Endothelial cell (in vitro differentiated cells): ENCODE data around the gene SEC16B. TPM values are rescaled to one million over a fixed set of nuclear protein-coding genes. Genes with fewer than 3 reads are reported as not detected.

ENCODE experiments used
- DNase-seq: peaks from one replicate; pipeline ENCODE4 v3.0.0; 2021; ENCODE audit warnings: low spot score
- H3K27ac Mint-ChIP-seq: one replicate; pipeline ENCODE4 v1.8.0; 2021; ENCODE audit warnings: mixed read lengths, inconsistent platforms; ENCODE audit not compliant: unreplicated experiment
- H3K27me3 Mint-ChIP-seq: one replicate; pipeline ENCODE4 v1.8.0; 2021; ENCODE audit warnings: mild to moderate bottlenecking, moderate library complexity, mixed read lengths, inconsistent platforms; ENCODE audit not compliant: unreplicated experiment
- H3K36me3 Mint-ChIP-seq: one replicate; pipeline ENCODE4 v1.8.0; 2021; ENCODE audit warnings: mild to moderate bottlenecking, low read depth, mixed read lengths, inconsistent platforms; ENCODE audit not compliant: unreplicated experiment
- H3K4me1 Mint-ChIP-seq: one replicate; pipeline ENCODE4 v1.8.0; 2021; ENCODE audit warnings: mild to moderate bottlenecking, mixed read lengths, inconsistent platforms; ENCODE audit not compliant: unreplicated experiment
- H3K4me3 Mint-ChIP-seq: one replicate; pipeline ENCODE4 v1.8.0; 2021; ENCODE audit warnings: mild to moderate bottlenecking, mixed read lengths, inconsistent platforms; ENCODE audit not compliant: unreplicated experiment
- H3K9me3 Mint-ChIP-seq: one replicate; pipeline ENCODE4 v1.8.0; 2021; ENCODE audit warnings: mixed read lengths, inconsistent platforms; ENCODE audit not compliant: unreplicated experiment
- CTCF ChIP-seq: fragments of 200-600 bp; sonication (generic); IDR thresholded peaks from one replicate; pipeline ENCODE4 v1.5.0; 2021; ENCODE audit warnings: antibody characterized with exemption; ENCODE audit not compliant: unreplicated experiment
- total RNA-seq: library from RNA; stranded (reverse); fragmentation: NEBNext Ultra II Directional; extraction: Animal tissue kit (Norgen Biotek cat#: 25700); gene quantifications from one replicate; pipeline ENCODE4 v1.2.1, GENCODE V29; 2021; ENCODE audit not compliant: unreplicated experiment

Gene SEC16B
- total RNA-seq, 1 donor from 2014 or later: 0.49 TPM

GRCh38 chr1:177959811-177960515 is 9.9 kb downstream of the SEC16B start:
- no peaks in the 10 kb centered on the region for H3K27me3 Mint-ChIP-seq
- no peaks in the 10 kb centered on the region for H3K36me3 Mint-ChIP-seq
- no peaks in the 10 kb centered on the region for H3K4me1 Mint-ChIP-seq
- H3K9me3 Mint-ChIP-seq: no peaks in the 10 kb centered on the region
- no peak overlapping the region for H3K27ac Mint-ChIP-seq
- TF ChIP-seq CTCF: peak; percentile 15
- no peak overlapping the region for H3K4me3 Mint-ChIP-seq
- DNase-seq: no peak

GRCh38 chr1:177958092-177958491 is 11.8 kb downstream of the SEC16B start:
- Mint-ChIP-seq H3K27me3 (no peaks in the 10 kb centered on the region), H3K4me1 (no peaks in the 10 kb centered on the region), H3K36me3 (no peaks in the 10 kb centered on the region), H3K9me3 (no peaks in the 10 kb centered on the region), H3K27ac (no peak overlapping the region), H3K4me3 (no peak overlapping the region)
- TF ChIP-seq CTCF: no peak
- no peak for DNase-seq

- peaks cover 12% of the 10 kb centered on the region for H3K4me1 Mint-ChIP-seq
- no peaks in the 10 kb centered on the region for H3K36me3 Mint-ChIP-seq
- no peaks in the 10 kb centered on the region for H3K9me3 Mint-ChIP-seq
- H3K27me3 Mint-ChIP-seq: no peaks in the 10 kb centered on the region
- no peak for TF ChIP-seq CTCF
- no peak overlapping the region for H3K4me3 Mint-ChIP-seq
- no peak overlapping the region for H3K27ac Mint-ChIP-seq
- DNase-seq: no peak
Measured at GRCh38 chr1:177954076-177954475, 15.8 kb downstream of the SEC16B start.

- no peaks in the 10 kb centered on the region for H3K27me3 Mint-ChIP-seq
- no peak for DNase-seq
- H3K36me3 Mint-ChIP-seq: no peaks in the 10 kb centered on the region
- H3K9me3 Mint-ChIP-seq: no peaks in the 10 kb centered on the region
- H3K4me3 Mint-ChIP-seq: no peak overlapping the region
- H3K4me1 Mint-ChIP-seq: peaks cover 14% of the 10 kb centered on the region
- no peak for TF ChIP-seq CTCF
- no peak overlapping the region for H3K27ac Mint-ChIP-seq
Measured at GRCh38 chr1:177953549-177953948, 16.3 kb downstream of the SEC16B start.

GRCh38 chr1:177952691-177953090 is 17.2 kb downstream of the SEC16B start:
- H3K27ac Mint-ChIP-seq: no peak overlapping the region
- no peaks in the 10 kb centered on the region for H3K9me3 Mint-ChIP-seq
- no peak for TF ChIP-seq CTCF
- no peaks in the 10 kb centered on the region for H3K36me3 Mint-ChIP-seq
- no peak for DNase-seq
- H3K4me1 Mint-ChIP-seq: peaks cover 16% of the 10 kb centered on the region
- H3K27me3 Mint-ChIP-seq: no peaks in the 10 kb centered on the region
- H3K4me3 Mint-ChIP-seq: no peak overlapping the region
